Stimulated activated CD8-positive, alpha-beta memory T cell treated with anti-CD3 and anti-CD28 coated beads, Interleukin-4, amount 100 ng/mL, for 1 hour (primary cell): Measurements from ENCODE around the gene FCN1.
"Not testable (repeated sequence)": the region's sequence is repeated elsewhere in the genome, so short reads cannot be mapped to it uniquely, and the experiment has no call there.

ENCODE experiments used
- DNase-seq, 2 donors: peaks; one replicate each; pipeline ENCODE4 v3.0.0-alpha.2; 2020; ENCODE audit warnings: low read depth in 2 of 2, low spot score in 1 of 2

Gene FCN1

DNA sequence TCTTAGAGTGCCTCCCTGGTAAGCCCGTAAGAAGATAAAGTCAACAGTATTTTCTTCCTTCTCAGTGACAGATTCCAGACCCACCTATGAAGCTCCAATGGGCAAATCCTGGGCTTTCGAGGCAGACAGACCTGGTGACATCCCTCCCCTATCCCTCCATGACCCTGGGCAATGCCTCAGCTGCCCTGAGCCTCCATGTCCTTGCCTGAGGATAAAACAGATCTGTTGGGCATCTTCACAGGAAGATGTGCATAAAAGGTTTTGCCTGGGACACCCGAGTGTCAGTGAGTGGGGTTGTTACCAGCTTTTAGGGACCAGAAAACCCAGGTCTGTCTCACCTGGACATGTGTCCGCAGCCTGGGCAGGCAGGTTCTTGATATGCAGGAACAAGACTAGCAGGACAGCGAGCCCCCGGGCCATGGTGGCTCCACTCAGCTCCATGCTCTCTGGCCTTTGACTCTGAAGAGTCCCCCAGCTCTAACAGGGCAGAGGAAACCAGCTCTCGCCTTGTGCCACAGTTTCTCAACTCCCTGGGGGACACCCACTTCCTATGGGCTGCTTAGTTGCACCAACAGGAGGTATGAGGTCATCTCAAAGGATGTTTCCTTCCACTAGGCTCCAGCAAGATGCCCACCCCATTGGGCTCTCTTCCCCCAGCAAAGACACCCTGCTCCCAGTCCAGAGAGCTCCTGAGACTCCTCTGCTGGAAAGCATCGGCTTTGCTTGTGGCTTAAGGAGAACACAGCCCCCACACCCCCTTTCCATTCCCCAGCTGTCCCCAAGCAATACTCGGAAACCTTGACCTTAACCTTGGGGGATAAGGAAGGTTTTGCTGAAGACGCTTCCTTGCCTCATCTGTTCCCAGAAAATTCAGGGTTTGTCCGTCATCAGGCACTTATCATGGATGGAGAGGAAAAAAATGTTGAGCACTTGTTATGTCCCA, at the start of gene FCN1:
FCN1 (minus strand) TSS at position 482 of the 943 bp plus-strand sequence; CDS start at position 441, 41 bp downstream.
- DNase-seq = no peak

GRCh38 chr9:134966697-134967546, 49.2 kb upstream of the FCN1 start:
- no peak for DNase-seq

DNA sequence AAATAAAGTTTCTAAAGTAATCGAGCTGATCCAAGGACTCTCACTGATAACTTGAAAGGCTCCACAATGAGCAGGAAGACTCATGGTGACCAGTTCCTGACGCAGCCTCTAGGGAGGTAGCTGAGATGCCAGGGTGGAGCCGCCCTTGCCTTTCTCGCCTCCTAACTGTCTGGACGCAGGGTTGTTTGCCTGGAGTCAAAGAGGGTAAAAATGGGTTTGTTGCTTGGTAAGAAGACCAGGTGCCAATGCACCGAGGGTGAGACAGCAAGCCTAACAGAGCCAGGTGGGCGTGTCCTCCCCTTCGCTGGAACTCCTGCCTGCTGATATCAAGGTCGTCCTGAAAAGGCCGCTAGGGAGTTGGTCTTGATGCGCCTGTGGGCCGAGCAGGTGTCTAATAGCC, 48.6 kb upstream of the FCN1 start:
- no peak for DNase-seq

- no peak for DNase-seq
These were observed 48.1 kb upstream of the FCN1 start for GRCh38 chr9:134965851-134966250.

- no peak for DNase-seq
These were observed 47.7 kb upstream of the FCN1 start for GRCh38 chr9:134965411-134965810.

- DNase-seq = no peak
These were observed 46.8 kb upstream of the FCN1 start for GRCh38 chr9:134964271-134965055.

- no peak for DNase-seq
These were observed 45.8 kb upstream of the FCN1 start for GRCh38 chr9:134963546-134963945.

DNA sequence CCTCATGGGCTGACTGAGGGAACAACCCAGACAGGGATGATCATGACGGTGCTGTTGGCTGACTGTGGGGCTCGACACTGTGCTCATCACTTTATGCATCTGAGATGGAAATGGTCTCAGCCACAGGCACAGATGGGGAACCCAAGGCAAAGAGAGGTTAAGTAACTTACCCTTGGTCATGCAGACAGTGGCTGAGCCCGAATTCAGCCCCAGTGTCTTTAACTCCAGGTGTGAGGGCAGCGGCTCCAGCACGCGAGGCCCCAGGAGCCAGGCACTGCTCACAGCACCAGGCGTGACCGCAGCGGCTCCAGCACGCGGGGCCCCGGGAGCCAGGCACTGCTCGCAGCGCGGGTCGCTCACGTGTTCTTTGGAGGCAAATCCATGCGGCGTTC, 45.3 kb upstream of the FCN1 start:
- no peak for DNase-seq

DNA sequence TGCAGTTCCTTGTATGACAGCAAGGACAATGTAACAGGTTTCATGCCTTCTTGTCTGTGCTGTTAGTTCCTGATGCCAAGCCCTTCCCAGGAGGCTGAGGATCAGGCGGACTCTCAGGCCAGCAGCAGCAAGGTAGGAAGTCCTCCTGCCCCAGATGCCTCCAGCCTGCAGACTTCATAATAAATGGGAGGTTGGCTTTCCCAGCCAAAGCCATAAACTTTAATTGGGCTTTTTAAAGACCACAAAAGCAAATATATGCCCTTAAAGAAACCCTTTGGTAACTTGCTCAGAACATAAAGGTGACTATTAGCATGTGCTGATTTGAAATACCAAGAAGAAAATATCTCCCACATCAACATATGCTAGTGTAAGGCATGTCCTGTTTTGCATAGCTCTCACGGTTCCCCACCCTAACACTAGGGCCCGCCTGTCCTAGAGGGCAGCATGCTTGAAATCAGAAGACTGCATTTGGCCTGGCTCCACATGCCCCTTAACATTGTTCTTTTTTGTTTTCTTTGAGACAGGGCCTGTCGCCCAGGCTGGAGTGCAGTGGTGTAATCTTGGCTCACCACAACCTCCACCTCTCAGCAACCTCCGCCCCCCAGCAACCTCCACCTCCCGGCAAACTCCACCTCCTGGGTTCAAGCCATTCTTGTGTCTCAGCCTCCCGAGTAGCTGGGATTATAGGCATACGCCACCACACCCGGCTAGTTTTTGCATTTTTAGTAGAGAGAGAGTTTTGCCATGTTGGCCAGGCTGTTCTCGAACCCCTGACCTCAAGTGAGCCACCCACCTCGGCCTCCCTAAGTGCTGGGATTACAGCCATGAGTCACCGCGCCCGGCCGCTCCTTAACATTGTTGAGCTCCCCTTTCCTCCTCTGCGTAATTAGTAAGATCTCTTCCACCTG, 44.6 kb upstream of the FCN1 start:
- DNase-seq = no peak

GRCh38 chr9:134961331-134962064, 43.8 kb upstream of the FCN1 start:
- DNase-seq = no peak

DNA sequence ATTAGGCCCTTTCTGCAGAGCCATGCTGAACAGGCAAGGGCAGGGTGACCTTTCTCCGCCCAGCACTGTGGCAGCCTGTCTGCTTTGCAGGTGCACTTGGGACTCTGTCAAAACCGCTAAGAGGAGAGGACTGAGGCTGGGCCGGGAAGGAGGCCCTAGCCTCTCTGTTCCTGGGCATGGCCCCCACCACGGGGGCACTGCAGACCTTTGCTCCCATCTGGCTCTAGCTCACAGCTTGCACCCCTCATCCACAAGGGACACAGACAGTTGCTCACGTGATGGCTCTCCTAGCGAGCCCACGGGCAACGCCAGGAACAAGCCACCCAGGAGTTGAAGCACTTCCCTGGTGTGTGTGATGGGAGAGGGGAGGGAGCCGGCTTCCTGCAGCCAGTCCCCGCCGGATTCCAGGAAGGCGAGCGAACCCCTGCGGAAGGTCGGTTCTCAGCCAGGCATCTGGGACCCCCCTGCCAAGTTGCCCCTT, 43.0 kb upstream of the FCN1 start:
- DNase-seq = no peak

DNA sequence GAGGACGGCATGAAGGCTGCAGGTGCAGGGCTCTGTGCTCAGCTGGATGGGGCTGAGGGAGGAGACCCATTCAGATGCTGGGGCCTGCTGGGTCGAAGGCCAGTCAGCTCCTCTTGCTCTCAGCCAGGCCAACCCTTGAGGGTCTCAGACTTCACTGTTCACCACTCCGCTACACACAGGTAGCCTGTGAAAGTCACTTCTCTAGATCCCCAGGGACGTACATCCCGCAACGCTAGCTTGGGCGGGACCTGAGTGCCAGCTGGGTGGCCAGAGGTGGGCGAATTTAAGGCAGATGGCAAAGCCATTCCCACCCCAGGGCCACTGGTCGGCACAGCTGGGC, 42.2 kb upstream of the FCN1 start:
- no peak for DNase-seq

GRCh38 chr9:134959126-134959970, 41.6 kb upstream of the FCN1 start:
- no peak for DNase-seq

GRCh38 chr9:134957945-134958227, 40.2 kb upstream of the FCN1 start:
- DNase-seq = no peak

- no peak for DNase-seq
These were observed 39.6 kb upstream of the FCN1 start for GRCh38 chr9:134957165-134957944.

DNA sequence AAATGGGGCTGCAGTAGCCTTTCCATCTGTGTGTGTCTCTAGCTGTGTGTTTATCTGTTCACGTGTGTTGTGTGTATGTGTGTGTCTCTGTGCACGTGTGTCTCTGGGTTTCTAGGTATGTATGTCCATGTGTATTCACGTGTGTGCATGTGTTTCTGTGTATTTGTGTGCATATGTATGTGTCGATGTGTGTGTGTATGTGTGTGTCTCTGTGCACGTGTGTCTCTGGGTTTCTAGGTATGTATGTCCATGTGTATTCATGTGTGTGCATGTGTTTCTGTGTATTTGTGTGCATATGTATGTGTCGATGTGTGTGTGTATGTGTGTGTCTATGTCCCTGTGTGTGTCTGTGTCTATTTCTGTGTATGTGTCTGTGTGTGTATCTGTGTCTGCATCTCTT, 38.7 kb upstream of the FCN1 start:
- not testable (repeated sequence) for DNase-seq

GRCh38 chr9:134955801-134956200, 38.1 kb upstream of the FCN1 start:
- DNase-seq = no peak

DNA sequence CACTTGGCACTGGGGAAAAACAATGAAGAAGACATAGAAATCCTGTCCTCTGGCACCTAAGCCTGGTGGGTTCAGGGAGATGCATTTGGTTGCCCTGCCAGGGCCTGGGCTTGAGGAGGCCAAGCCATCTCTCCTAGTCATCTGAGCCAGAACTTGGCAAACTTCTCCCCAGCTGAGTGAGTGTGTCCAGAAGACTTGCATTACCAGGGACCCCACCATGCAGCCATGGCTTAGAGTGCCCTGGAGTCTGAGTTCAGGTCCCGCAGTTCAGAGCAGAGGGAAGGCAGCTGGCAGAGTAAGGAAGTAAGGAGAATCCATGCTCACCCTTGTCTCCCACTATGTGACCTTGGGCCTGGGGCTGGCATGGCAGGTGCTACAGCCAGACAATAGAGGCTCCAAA, 37.4 kb upstream of the FCN1 start:
- DNase-seq = no peak
